GM18502 (cell line): ENCODE measurements around the gene SRGAP3.

Source experiments
- ATAC-seq: cut with Tn5 transposase; IDR thresholded peaks from one replicate; pipeline ENCODE4 v1.9.1; 2021; ENCODE audit warnings: mild to moderate bottlenecking; ENCODE audit not compliant: unreplicated experiment, poor library complexity

SRGAP3 gene

DNA sequence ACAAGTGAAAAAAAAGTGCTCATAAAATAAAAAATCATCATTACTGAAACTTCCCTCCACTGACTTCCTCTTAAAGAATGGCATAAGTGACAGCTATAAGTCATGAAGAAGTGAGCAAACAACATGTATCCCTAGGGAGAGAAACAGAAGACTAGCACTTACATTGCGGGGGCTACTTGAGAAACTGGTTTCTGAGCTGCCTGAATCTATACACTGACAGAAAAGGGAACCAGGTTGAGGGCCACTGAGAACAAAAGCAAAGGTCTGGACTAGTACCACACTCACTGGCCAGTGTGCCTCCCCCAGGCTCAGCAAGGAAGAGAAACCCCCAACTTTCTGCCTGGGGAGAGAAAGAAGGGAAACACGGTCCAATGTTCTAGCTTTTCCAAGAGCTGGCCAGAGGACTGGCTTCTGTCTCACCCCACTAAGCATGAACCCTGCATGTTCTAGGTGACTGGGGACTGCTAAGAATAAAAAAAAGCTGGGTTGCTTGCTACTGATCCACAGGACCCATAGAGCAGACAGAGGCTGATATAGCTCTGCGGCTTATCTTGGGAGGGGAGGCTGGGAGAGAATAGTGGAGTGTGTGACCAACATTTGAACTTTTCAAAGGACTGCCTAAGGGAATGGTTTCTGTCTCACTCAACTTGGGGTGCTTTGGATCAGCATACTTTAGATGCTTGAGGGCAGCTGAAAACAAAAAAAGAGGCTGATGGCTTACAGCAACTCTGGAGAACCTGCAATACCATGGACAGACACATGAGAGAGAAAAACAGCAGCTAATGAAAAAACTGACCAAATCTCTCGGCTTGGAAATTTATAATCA is 294.3 kb downstream of the SRGAP3 start:
- peak; percentile 82 for ATAC-seq

GRCh38 chr3:8953313-8953712 is 296.1 kb downstream of the SRGAP3 start:
- no peak for ATAC-seq

GRCh38 chr3:8952130-8952529 is 297.3 kb downstream of the SRGAP3 start:
- ATAC-seq = no peak

GRCh38 chr3:8945890-8946600 is 303.4 kb downstream of the SRGAP3 start:
- no peak for ATAC-seq

DNA sequence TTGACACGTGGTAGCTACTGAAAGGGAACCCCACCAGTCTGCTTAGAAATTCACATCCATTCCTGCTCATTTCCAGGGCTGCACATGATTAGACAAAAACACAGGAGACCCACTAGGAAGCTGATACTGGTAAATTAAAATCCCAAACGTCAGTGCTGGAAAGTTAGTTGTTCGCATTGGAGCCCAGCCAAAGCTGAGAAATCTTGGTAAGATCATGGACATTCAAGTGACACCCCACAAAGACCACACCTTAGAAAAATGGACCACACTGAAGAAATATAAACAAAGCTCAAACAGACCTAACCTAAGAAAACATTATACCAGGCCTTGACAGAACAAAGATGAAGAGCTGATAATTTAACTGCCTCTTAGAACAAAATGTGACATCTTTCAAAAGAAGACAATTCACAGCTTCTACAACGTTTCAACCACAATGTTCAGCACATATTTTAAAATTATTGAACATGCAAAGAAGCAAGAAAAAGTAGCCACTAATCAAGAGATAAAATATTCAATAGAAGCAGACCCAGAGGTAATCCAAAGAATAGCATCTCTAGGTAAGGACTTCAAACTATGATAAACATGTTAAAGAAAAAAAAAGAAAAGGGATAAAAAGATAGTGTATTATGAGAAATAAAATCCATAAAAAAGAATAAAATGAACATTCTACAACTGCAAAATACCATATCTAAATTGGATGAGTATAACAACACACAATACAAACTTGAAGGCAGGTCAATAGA is 306.5 kb downstream of the SRGAP3 start:
- ATAC-seq = no peak

- ATAC-seq = no peak
Measured at GRCh38 chr3:8942115-8942514, 307.3 kb downstream of the SRGAP3 start.

- ATAC-seq = peak; percentile 63
Measured at GRCh38 chr3:8938021-8938420, 311.4 kb downstream of the SRGAP3 start.

DNA sequence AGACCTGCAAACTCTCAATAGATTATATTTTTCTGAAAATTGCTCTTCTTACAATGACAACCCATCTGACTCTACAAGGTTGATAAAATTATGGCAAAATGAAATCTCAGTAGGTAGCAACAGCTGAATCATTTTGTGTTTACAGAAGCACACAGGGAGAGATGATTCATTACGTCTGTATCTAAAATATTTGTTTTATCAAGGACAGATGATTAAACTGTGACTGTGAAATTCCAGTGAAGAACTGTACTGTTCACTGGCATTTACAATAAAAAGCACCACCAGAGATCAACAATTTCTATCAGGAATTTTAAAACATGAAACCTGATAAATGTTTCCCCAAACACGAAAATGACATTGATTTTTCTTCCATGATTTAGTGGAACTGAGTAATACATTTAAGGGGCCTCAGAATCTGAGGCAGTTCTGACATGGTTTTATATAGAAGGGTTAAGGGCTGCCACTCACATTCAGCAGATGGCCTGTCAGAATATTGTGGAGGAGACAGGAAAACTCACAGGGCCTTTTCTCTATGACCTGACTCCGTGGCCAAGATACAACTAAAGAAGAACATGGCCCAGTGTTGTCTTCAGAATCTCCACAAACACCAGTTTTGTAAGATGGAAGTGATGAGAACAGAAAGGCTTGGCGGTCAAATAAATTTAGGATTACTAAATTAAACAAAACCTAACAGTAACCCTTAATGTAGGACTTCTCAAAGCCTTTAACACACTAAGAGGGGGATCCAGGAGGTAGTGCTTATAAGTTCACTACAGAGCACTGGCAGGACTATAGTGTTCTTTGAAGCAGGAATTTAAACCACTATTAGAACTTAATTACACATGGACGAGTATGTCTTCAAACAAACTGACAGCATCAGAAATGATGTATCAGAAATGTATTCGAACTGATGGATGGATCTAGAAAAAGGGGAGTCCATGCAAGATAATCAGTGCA is 312.1 kb downstream of the SRGAP3 start:
- no peak for ATAC-seq

- ATAC-seq = no peak
Measured at GRCh38 chr3:8932507-8932906, 316.9 kb downstream of the SRGAP3 start.

DNA sequence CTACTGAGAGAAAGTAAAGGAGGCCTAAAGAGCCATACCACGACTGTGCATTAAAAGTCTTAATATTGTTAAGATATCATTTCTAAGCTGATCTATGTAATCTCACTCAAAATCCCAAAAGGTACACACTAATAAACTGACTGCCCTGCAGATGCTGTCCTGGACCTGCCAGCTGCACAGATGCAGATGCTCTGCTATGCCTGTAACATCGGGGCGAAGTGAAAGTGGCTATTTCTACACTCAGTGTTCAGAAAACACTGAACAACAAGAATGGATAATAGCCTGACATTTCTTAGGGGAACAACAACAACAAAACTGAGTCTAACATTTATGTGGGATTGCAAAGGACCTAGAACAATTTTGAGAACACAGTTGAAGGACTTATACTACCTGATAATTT is 318.1 kb downstream of the SRGAP3 start:
- ATAC-seq = no peak
